ENCODE results near the gene NEUROD2.

The NEUROD2 gene

DNA sequence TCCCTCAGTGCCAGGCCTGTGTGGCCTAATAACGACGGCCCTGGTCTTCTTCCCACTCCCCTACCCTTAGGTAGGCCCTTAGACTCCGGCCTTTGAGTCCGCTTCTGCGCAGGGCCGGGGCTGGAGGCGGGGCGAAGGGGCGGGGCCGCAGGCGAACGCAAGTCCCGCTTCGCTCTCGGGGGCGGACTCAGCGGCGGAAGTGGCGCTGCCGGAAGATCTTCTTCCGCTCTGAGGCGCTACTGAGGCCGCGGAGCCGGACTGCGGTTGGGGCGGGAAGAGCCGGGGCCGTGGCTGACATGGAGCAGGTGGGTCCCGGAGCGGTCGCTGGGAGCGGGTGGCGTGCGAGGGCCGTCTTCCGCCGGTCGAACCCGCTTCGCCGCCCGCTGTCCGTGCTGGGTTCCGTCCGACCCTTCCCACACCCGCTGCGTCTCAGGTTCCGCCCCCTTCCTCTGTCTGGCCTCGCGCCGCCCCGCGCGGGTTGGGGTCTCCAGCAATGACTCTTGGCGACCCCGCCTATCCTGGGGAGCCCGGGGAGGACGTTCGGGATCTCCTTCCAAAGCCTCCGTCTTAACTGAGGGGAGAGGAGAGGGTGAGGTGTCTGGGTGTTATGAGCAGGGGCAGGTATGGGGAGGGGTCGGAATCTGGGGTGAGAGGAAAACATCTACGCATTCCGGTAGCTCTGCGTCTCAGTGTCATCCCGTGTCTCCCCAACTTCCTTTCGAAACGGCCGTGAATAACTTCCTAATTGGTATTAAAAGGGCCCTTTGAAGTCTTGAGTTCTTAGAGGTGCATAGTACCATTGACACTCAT lies 29.4 kb upstream of the NEUROD2 start, which contains the start of gene STARD3:
Gene STARD3 (plus strand): TSS at position 218 of the 810 bp plus-strand sequence. CDS start 16,388 bp downstream, outside the sequence.
- Histone ChIP-seq H3K36me3 (no peaks in the 10 kb centered on the region), H3K4me1 (no peaks in the 10 kb centered on the region), H3K27me3 (no peaks in the 10 kb centered on the region), H3K9me3 (no peaks in the 10 kb centered on the region), H3K4me3 (ENCODE audit: low read depth, low read length) (peak within 1 kb of the TSS; percentile 96)
- TF ChIP-seq, protein P1, sequence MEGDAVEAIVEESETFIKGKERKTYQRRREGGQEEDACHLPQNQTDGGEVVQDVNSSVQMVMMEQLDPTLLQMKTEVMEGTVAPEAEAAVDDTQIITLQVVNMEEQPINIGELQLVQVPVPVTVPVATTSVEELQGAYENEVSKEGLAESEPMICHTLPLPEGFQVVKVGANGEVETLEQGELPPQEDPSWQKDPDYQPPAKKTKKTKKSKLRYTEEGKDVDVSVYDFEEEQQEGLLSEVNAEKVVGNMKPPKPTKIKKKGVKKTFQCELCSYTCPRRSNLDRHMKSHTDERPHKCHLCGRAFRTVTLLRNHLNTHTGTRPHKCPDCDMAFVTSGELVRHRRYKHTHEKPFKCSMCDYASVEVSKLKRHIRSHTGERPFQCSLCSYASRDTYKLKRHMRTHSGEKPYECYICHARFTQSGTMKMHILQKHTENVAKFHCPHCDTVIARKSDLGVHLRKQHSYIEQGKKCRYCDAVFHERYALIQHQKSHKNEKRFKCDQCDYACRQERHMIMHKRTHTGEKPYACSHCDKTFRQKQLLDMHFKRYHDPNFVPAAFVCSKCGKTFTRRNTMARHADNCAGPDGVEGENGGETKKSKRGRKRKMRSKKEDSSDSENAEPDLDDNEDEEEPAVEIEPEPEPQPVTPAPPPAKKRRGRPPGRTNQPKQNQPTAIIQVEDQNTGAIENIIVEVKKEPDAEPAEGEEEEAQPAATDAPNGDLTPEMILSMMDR (IDR thresholded peaks at IDR 0.05; ENCODE audit: low read depth, low read length) = no peak
- DNase-seq = peak; percentile 94

DNA sequence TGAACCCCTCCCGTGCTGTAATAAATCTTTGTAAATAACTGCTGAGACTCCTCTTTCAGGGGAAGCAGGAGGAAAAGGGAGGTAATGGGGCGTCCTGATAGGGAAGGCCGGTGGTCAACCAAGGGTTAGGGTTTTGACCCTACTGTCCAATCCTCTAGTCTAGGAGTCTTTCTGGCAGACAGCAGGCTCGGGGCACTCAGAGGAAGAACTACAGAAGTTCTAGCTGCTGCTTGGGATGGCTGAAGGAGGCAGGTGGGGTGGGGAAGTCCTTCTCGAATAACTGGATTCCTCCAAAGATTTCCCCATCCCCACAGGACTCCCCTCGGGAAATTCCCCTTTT lies 28.8 kb upstream of the NEUROD2 start:
- H3K36me3 ChIP-seq = no peaks in the 10 kb centered on the region
- no peak for DNase-seq
- no peaks in the 10 kb centered on the region for H3K9me3 ChIP-seq
- peak overlapping the region; percentile 96 for H3K4me3 ChIP-seq (ENCODE audit: low read depth, low read length)
- H3K4me1 ChIP-seq = no peaks in the 10 kb centered on the region
- no peaks in the 10 kb centered on the region for H3K27me3 ChIP-seq
- TF ChIP-seq, protein P1 (IDR thresholded peaks at IDR 0.05; ENCODE audit: low read depth, low read length) = no peak

DNA sequence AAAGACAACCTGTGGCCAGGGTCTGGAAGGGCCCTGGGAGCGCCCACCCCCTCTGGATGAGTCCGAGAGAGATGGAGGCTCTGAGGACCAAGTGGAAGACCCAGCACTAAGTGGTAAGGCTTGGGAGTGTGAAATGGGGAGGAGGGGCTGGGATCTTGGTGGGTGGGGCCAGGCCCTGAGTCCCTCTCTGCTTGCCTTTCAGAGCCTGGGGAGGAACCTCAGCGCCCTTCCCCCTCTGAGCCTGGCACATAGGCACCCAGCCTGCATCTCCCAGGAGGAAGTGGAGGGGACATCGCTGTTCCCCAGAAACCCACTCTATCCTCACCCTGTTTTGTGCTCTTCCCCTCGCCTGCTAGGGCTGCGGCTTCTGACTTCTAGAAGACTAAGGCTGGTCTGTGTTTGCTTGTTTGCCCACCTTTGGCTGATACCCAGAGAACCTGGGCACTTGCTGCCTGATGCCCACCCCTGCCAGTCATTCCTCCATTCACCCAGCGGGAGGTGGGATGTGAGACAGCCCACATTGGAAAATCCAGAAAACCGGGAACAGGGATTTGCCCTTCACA lies 28.0 kb upstream of the NEUROD2 start:
- no peak overlapping the region for H3K4me3 ChIP-seq (ENCODE audit: low read depth, low read length)
- no peaks in the 10 kb centered on the region for H3K4me1 ChIP-seq
- no peak for DNase-seq

DNA sequence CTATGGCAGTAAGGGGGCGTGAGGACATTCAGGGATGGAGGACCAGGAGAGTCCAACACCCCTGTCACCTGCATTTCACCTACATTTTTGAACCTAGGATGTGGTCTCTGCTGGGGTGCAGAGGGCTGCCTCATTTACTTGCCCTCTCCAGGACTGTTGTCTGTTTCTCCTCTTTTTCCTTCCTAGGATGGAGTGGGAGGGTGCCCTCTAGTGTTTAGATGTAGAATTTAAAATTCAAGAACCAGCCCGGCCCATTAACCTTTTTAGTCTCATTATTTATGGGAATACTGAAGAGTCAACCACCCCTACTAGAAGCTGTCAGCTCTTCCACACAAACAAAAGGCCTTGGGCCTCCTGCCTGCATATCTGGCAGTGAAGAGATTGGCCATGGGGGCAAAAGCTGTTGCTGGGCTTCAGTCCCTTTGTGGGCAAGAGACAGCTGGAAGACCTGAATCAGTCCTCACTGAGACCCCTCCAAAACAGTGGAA lies 26.7 kb upstream of the NEUROD2 start:
- H3K27me3 ChIP-seq = peaks cover 8% of the 10 kb centered on the region; the same call in 1 of the 2 replicates
- H3K9me3 ChIP-seq = no peaks in the 10 kb centered on the region
- H3K36me3 ChIP-seq = no peaks in the 10 kb centered on the region
- DNase-seq = no peak
- no peaks in the 10 kb centered on the region for H3K4me1 ChIP-seq
- TF ChIP-seq, protein P1 (IDR thresholded peaks at IDR 0.05; ENCODE audit: low read depth, low read length) = peak; percentile 85
- H3K4me3 ChIP-seq (ENCODE audit: low read depth, low read length) = no peak overlapping the region

More for the DNA sequence above, 28.0 kb upstream of the NEUROD2 start:
- Histone ChIP-seq H3K36me3 (no peaks in the 10 kb centered on the region), H3K27me3 (no peaks in the 10 kb centered on the region), H3K9me3 (no peaks in the 10 kb centered on the region)
- TF ChIP-seq, protein P1 (IDR thresholded peaks at IDR 0.05; ENCODE audit: low read depth, low read length) = no peak

DNA sequence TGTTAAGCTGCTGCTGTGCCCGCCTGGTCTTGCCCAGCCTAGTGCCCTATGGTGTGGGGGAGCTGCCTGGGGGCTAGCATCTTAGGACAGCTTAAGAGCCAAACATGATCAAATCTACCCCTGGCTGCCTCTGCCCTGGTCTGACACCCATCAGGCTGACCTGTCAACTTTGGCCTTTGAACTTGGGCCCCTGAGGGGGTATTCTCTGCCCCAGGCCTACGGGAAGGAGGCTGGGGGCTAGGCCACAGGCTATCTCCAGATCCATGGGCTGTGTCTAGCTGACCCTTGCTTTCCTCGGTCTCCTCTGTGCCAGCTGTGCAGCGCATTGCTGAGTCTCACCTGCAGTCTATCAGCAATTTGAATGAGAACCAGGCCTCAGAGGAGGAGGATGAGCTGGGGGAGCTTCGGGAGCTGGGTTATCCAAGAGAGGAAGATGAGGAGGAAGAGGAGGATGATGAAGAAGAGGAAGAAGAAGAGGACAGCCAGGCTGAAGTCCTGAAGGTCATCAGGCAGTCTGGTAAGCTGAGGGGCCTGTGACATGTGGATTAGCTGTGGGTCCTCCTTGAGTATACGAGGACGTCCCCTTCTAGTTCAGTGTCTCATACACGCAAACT lies 26.0 kb upstream of the NEUROD2 start:
- no peaks in the 10 kb centered on the region for H3K9me3 ChIP-seq
- TF ChIP-seq, protein P1 (IDR thresholded peaks at IDR 0.05; ENCODE audit: low read depth, low read length) = no peak
- peaks cover 10% of the 10 kb centered on the region; the same call in 1 of the 2 replicates for H3K27me3 ChIP-seq
- DNase-seq = no peak
- no peaks in the 10 kb centered on the region for H3K36me3 ChIP-seq
- H3K4me1 ChIP-seq = no peaks in the 10 kb centered on the region
- H3K4me3 ChIP-seq (ENCODE audit: low read depth, low read length) = no peak overlapping the region
